HCT116 (cell line): Measurements from ENCODE around the gene STEAP1. TPM values are rescaled to one million over a fixed set of nuclear protein-coding genes. Genes with fewer than 3 reads are reported as not detected.

ENCODE experiments used
- ATAC-seq: fragments of 200-7000 bp; cut with Tn5 transposase; 2 replicates; pipeline ENCODE4 v1.9.1; 2020; ENCODE audit warnings: mild to moderate bottlenecking, moderate library complexity
- BruUV-seq: library from RNA; stranded (reverse); fragments of 400-500 nt; replicated peaks from 2 replicates; lab custom pipeline; 2021; lab: Mats Ljungman, UMichigan
- CTCF ChIA-PET: fragments of 300-600 bp; sonication (Branson Sonifier 250); formaldehyde crosslinking; loops from one replicate; lab custom pipeline; 2021; ENCODE audit warnings: antibody characterized with exemption; lab: Charles Lee
- POLR2A ChIA-PET: fragments of 300-600, 350-600 bp; sonication (Branson Sonifier 250); formaldehyde crosslinking; loops from one replicate; lab custom pipeline; 2021; ENCODE audit warnings: antibody characterized with exemption; lab: Charles Lee
- RAD21 ChIA-PET, 2 experiments: fragments of 300-600 bp; sonication (Branson Sonifier 250); formaldehyde crosslinking; loops; one replicate each; lab custom pipeline; 2023; ENCODE audit warnings: low total read pairs in 2 of 2; ENCODE audit not compliant: uncharacterized antibody in 2 of 2, unreplicated experiment in 2 of 2, low non-redundant PET in 1 of 2; lab: Charles Lee
- DNase-seq: peaks from one replicate; pipeline ENCODE4 v3.0.0-alpha.2; 2010; ENCODE audit warnings: low read depth, low spot score
- H2AFZ ChIP-seq: fragments of 200-600 bp; shearing (Covaris generic), sonication (generic); 2 replicates; pipeline ENCODE4 v1.6.1; 2017; ENCODE audit warnings: low read depth, mixed run types, mixed read lengths, antibody characterized with exemption, low read length; ENCODE audit not compliant: poor library complexity, severe bottlenecking
- H3K27ac ChIP-seq: 2 replicates; pipeline ENCODE4 v1.5.1; 2012; ENCODE audit warnings: low read depth, low read length
- H3K27me3 ChIP-seq: fragments of 200-600 bp; sonication (generic); 2 replicates; pipeline ENCODE4 v1.6.1; 2016; ENCODE audit warnings: mixed run types, low read length, mixed read lengths; ENCODE audit not compliant: insufficient read depth
- H3K36me3 ChIP-seq, 2 experiments: fragments of 200-500 bp in 1 of 2; fragments of 200-600 bp in 1 of 2; sonication (Bioruptor generic) in 1 of 2; sonication (generic) in 1 of 2; 2 replicates each; pipeline versions ENCODE4 v1.5.1 to v1.6.1; 2014 to 2016; ENCODE audit warnings: low read length in 2 of 2, inconsistent platforms in 1 of 2, mixed read lengths in 1 of 2, mixed run types in 1 of 2; ENCODE audit not compliant: insufficient read depth in 2 of 2, control insufficient read depth in 1 of 2
- H3K4me1 ChIP-seq, 2 experiments: fragments of 200-600 bp in 1 of 2; sonication (generic) in 1 of 2; 2 replicates each; pipeline versions ENCODE4 v1.5.1 to v1.6.1; 2012 to 2017; ENCODE audit warnings: low read length in 2 of 2, inconsistent platforms in 1 of 2, mild to moderate bottlenecking in 1 of 2, mixed read lengths in 1 of 2, mixed run types in 1 of 2, moderate library complexity in 1 of 2; ENCODE audit not compliant: insufficient read depth in 2 of 2, control insufficient read depth in 1 of 2
- H3K4me2 ChIP-seq: fragments of 200-600 bp; sonication (generic); 2 replicates; pipeline ENCODE4 v1.6.1; 2017; ENCODE audit warnings: mixed run types, low read length, mixed read lengths
- H3K4me3 ChIP-seq, 2 experiments: fragments of 200-600 bp in 1 of 2; sonication (generic) in 1 of 2; replicated peaks in 1 of 2; 2 replicates each; pipeline ENCODE4 v1.5.1; 2011 to 2016; ENCODE audit warnings: low read length in 2 of 2, control low read depth in 1 of 2, low read depth in 1 of 2, mild to moderate bottlenecking in 1 of 2, mixed read lengths in 1 of 2, mixed run types in 1 of 2
- H3K79me2 ChIP-seq: fragments of 200-600 bp; sonication (generic); 2 replicates; pipeline ENCODE4 v1.6.1; 2017; ENCODE audit warnings: mild to moderate bottlenecking, mixed run types, low read length, moderate library complexity, mixed read lengths; ENCODE audit not compliant: insufficient read depth
- H3K9ac ChIP-seq: fragments of 200-600 bp; sonication (generic); 2 replicates; pipeline ENCODE4 v1.6.1; 2016; ENCODE audit warnings: low read length, mixed read lengths
- H3K9me2 ChIP-seq: fragments of 200-600 bp; sonication (generic), shearing (Covaris generic); 2 replicates; pipeline ENCODE4 v1.6.1; 2017; ENCODE audit warnings: mixed run types, mild to moderate bottlenecking, moderate library complexity; ENCODE audit not compliant: insufficient read depth
- H3K9me3 ChIP-seq, 2 experiments: fragments of 200-500 bp in 1 of 2; fragments of 200-600 bp in 1 of 2; sonication (Bioruptor generic) in 1 of 2; sonication (generic) in 1 of 2; 2 replicates each; pipeline ENCODE4 v1.6.1; 2014 to 2017; ENCODE audit warnings: low read length in 2 of 2, mixed read lengths in 2 of 2, inconsistent platforms in 1 of 2, low read depth in 1 of 2, mild to moderate bottlenecking in 1 of 2, mixed run types in 1 of 2, moderate library complexity in 1 of 2; ENCODE audit not compliant: control insufficient read depth in 1 of 2, insufficient read depth in 1 of 2
- H4K20me1 ChIP-seq: fragments of 200-600 bp; sonication (generic), shearing (Covaris generic); 2 replicates; pipeline ENCODE4 v1.6.1; 2017; ENCODE audit warnings: mixed run types, mild to moderate bottlenecking, moderate library complexity; ENCODE audit not compliant: insufficient read depth
- CEBPB ChIP-seq: IDR thresholded peaks from 2 replicates; pipeline ENCODE4 v1.6.1; 2012; ENCODE audit warnings: low read depth
- EGR1 ChIP-seq: IDR thresholded peaks from 2 replicates; pipeline ENCODE4 v1.6.1; 2012; ENCODE audit warnings: low read depth
- EZH2 ChIP-seq: fragments of 200-600 bp; sonication (generic); IDR thresholded peaks from 2 replicates; pipeline ENCODE4 v1.6.1; 2017; ENCODE audit warnings: antibody characterized with exemption, mixed run types
- RAD21 ChIP-seq: IDR thresholded peaks from 2 replicates; pipeline ENCODE4 v1.6.1; 2012; ENCODE audit warnings: low read depth, mild to moderate bottlenecking
- SIN3A ChIP-seq: IDR thresholded peaks from 2 replicates; pipeline ENCODE4 v1.6.1; 2012; ENCODE audit warnings: low read depth
- SRF ChIP-seq: IDR thresholded peaks from 2 replicates; pipeline ENCODE4 v1.6.1; 2012; ENCODE audit warnings: low read depth
- TCF7L2 ChIP-seq: IDR thresholded peaks from 2 replicates; pipeline ENCODE4 v1.7.0; 2011; ENCODE audit warnings: borderline replicate concordance, inconsistent platforms; ENCODE audit not compliant: insufficient read depth, insufficient read length; ENCODE audit errors: extremely low read depth
- YY1 ChIP-seq: IDR thresholded peaks from 2 replicates; pipeline ENCODE4 v1.6.1; 2011; ENCODE audit warnings: low read length, low read depth, moderate library complexity, mild to moderate bottlenecking; ENCODE audit not compliant: insufficient replicate concordance; ENCODE audit errors: extremely low read depth
- ZNF274 ChIP-seq: fragments of 200-500 bp; sonication (Bioruptor generic); IDR thresholded peaks from 2 replicates; pipeline ENCODE4 v1.6.1; 2014; ENCODE audit warnings: mild to moderate bottlenecking, low read depth, low read length, inconsistent platforms
- intact Hi-C: fragments of 100-400 bp; cut with micrococcal nuclease; formaldehyde crosslinking; loops from 2 replicates; pipeline ENCODE4 v1.10.0; 2022
- total RNA-seq: library from RNA; stranded (reverse); gene quantifications from one replicate; pipeline ENCODE4 v1.2.1, GENCODE V29; 2021; ENCODE audit not compliant: unreplicated experiment
- TF ChIP-seq, protein P1 (sequence below), 3 experiments: fragments of 200-600 bp in 1 of 3; sonication (generic) in 1 of 3; IDR thresholded peaks in 2 of 3; conservative IDR thresholded peaks in 1 of 3; 2 replicates each; pipeline ENCODE4 v1.5.1; 2012 to 2017; ENCODE audit warnings: low read depth in 2 of 3, low read length in 2 of 3, antibody characterized with exemption in 1 of 3, borderline replicate concordance in 1 of 3, control low read depth in 1 of 3, mild to moderate bottlenecking in 1 of 3, mixed read lengths in 1 of 3, mixed run types in 1 of 3, moderate library complexity in 1 of 3; ENCODE audit not compliant: insufficient read depth in 1 of 3
- TF ChIP-seq, protein P2 (sequence below): IDR thresholded peaks from 2 replicates; pipeline ENCODE4 v1.6.1; 2012
- TF ChIP-seq, protein P3 (sequence below): IDR thresholded peaks from 2 replicates; pipeline ENCODE4 v1.6.1; 2011; ENCODE audit warnings: mild to moderate bottlenecking, low read length, moderate library complexity; ENCODE audit not compliant: insufficient replicate concordance; ENCODE audit errors: extremely low read depth

The STEAP1 gene
- total RNA-seq, 1 experiment from 2014 or later: 18.8 TPM

DNA sequence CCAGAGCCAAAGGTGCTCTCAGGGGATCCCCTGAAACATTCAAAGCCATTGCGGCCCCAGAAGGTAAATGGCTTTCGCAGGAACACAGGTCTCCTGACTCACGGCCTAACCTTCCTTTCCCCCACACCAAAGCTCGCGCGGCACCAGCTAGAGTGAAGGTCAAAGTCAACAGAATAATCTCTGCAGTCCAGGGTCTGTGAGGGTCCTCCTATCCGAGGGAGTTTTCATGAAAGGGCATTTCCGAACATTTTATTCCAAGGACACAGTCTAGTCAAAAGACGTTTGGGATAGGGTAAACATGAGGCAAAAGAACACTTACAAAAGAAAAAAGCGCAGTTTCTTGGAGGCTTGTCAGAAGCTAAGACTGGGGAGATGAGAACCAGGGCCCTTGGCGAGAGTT, 56.7 kb downstream of the STEAP1 start:
- intact Hi-C loops: loop anchor here (2.0 to 5.0 kb wide), 2 partner anchors 32 to 54 kb away; no protein-coding TSS in a partner anchor
- DNase-seq (no peak), ATAC-seq (0 out of 2 replicates have a peak, but pooled peaks have one; percentile 0)
- H3K27ac ChIP-seq: peak overlapping the region; percentile 88; the same call in 1 of the 2 replicates
- peak overlapping the region; percentile 59 for H2AFZ ChIP-seq
- H3K4me2 ChIP-seq: peak overlapping the region; percentile 97
- ChIA-PET RAD21 (interaction anchor here in 1 of 2 experiments (0.7 kb wide), 1 partner anchor 57 kb away, joined by 3 read pairs; the partner anchor contains the start of gene STEAP1), CTCF (interaction anchor here (0.5 to 1.6 kb wide), 14 partner anchors 11 to 216 kb away, joined by 3 to 11 read pairs (median 5); partner anchors contain the start of gene STEAP1), POLR2A (interaction anchor here (1.0 to 1.8 kb wide), 5 partner anchors 15 to 57 kb away, joined by 3 to 12 read pairs (median 5); partner anchors contain the start of gene STEAP1)
- H3K4me1 ChIP-seq: peaks cover 9 to 22% of the 10 kb centered on the region in 2 experiments
- H4K20me1 ChIP-seq: no peaks in the 10 kb centered on the region
- H3K4me3 ChIP-seq: peak overlapping the region; percentile 69 to 85
- peak overlapping the region; percentile 80 for H3K9ac ChIP-seq
- H3K36me3 ChIP-seq: no peaks in the 10 kb centered on the region
- TSS peak; percentile 84 for BruUV-seq
- H3K9me2 ChIP-seq: no peaks in the 10 kb centered on the region
- no peak for TF ChIP-seq SIN3A
- TF ChIP-seq CEBPB: no peak
- TF ChIP-seq TCF7L2: no peak
- no peak for TF ChIP-seq YY1
- TF ChIP-seq EGR1: no peak
- TF ChIP-seq, all 23 proteins: peak for 0
- Histone ChIP-seq H3K27me3 (no peaks in the 10 kb centered on the region), H3K79me2 (peaks cover 4% of the 10 kb centered on the region; the same call in 1 of the 2 replicates), H3K9me3 (no peaks in the 10 kb centered on the region)

DNA sequence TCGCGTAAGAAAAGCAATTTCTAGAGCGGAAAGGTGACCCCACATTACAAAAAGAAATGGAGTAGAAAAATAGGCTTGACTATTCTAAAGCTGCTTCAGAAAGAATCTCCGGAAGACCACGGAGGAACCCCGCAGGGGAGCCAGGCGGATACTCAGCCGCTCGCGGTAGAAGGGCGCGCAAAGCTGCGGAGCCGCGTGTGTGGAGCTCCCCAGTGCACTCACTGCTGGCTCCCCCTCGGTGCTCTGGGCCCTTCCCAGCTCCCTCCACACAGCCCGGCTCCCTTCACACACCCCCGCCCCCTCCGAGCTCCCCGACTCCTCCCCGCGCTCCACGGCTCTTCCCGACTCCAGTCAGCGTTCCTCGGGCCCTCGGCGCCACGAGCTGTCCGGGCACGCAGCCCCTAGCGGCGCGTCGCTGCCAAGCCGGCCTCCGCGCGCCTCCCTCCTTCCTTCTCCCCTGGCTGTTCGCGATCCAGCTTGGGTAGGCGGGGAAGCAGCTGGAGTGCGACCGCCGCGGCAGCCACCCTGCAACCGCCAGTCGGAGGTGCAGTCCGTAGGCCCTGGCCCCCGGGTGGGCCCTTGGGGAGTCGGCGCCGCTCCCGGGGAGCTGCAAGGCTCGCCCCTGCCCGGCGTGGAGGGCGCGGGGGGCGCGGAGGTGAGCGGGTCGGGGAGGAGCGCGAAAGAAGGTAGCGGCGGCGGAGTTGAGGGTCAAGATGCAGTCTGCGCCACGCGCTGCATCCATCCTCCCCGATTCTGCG, 57.3 kb downstream of the STEAP1 start, which contains the start of gene STEAP2:
Gene STEAP2 (plus strand): TSS at position 350 of the 758 bp plus-strand sequence. CDS start 13,343 bp downstream, outside the sequence.
- Histone ChIP-seq H3K4me1 (peaks cover 9 to 22% of the 10 kb centered on the region in 2 experiments), H3K79me2 (peaks cover 4% of the 10 kb centered on the region; the same call in 1 of the 2 replicates), H3K4me3 (peak within 1 kb of the TSS; percentile 69 to 85), H3K27ac (peak within 1 kb of the TSS; percentile 88), H4K20me1 (no peaks in the 10 kb centered on the region), H3K9me3 (no peaks in the 10 kb centered on the region), H3K4me2 (peak within 1 kb of the TSS; percentile 97), H3K36me3 (no peaks in the 10 kb centered on the region), H3K9me2 (no peaks in the 10 kb centered on the region), H3K9ac (peak within 1 kb of the TSS; percentile 80), H3K27me3 (no peaks in the 10 kb centered on the region), H2AFZ (peak within 1 kb of the TSS; percentile 59)
- DNase-seq: peak; percentile 82
- ATAC-seq: peak; percentile 95
- ChIA-PET CTCF (interaction anchor here (0.5 to 1.6 kb wide), 15 partner anchors 12 to 216 kb away, joined by 3 to 11 read pairs (median 5); partner anchors contain the start of gene STEAP1), RAD21 (interaction anchor here in 1 of 2 experiments (0.7 kb wide), 1 partner anchor 57 kb away, joined by 3 read pairs; the partner anchor contains the start of gene STEAP1), POLR2A (interaction anchor here (0.5 to 1.8 kb wide), 7 partner anchors 16 to 58 kb away, joined by 3 to 12 read pairs (median 4); partner anchors contain the start of gene STEAP1)
- no TSS peak for BruUV-seq
- intact Hi-C loops: loop anchor here (2.0 to 5.0 kb wide), 2 partner anchors 33 to 54 kb away; no protein-coding TSS in a partner anchor
- TF ChIP-seq, protein P1, sequence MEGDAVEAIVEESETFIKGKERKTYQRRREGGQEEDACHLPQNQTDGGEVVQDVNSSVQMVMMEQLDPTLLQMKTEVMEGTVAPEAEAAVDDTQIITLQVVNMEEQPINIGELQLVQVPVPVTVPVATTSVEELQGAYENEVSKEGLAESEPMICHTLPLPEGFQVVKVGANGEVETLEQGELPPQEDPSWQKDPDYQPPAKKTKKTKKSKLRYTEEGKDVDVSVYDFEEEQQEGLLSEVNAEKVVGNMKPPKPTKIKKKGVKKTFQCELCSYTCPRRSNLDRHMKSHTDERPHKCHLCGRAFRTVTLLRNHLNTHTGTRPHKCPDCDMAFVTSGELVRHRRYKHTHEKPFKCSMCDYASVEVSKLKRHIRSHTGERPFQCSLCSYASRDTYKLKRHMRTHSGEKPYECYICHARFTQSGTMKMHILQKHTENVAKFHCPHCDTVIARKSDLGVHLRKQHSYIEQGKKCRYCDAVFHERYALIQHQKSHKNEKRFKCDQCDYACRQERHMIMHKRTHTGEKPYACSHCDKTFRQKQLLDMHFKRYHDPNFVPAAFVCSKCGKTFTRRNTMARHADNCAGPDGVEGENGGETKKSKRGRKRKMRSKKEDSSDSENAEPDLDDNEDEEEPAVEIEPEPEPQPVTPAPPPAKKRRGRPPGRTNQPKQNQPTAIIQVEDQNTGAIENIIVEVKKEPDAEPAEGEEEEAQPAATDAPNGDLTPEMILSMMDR (IDR thresholded peaks at IDR 0.05 in 2 of 3, conservative IDR thresholded peaks at IDR 0.05 in 1 of 3; ENCODE audit: borderline replicate concordance in 1 of 3, insufficient read depth in 1 of 3, low read depth in 2 of 3, low read length in 2 of 3): peak in 2 of 3 experiments; percentile 63 to 69; a peak in 4 of 6 replicates
- TF ChIP-seq ZNF274 (no peak), RAD21 (peak; percentile 34; the same call in 1 of the 2 replicates), SRF (no peak), YY1 (peak; percentile 77), EZH2 (no peak)
- TF ChIP-seq, protein P2, sequence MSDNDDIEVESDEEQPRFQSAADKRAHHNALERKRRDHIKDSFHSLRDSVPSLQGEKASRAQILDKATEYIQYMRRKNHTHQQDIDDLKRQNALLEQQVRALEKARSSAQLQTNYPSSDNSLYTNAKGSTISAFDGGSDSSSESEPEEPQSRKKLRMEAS: peak; percentile 96
- TF ChIP-seq, protein P3, sequence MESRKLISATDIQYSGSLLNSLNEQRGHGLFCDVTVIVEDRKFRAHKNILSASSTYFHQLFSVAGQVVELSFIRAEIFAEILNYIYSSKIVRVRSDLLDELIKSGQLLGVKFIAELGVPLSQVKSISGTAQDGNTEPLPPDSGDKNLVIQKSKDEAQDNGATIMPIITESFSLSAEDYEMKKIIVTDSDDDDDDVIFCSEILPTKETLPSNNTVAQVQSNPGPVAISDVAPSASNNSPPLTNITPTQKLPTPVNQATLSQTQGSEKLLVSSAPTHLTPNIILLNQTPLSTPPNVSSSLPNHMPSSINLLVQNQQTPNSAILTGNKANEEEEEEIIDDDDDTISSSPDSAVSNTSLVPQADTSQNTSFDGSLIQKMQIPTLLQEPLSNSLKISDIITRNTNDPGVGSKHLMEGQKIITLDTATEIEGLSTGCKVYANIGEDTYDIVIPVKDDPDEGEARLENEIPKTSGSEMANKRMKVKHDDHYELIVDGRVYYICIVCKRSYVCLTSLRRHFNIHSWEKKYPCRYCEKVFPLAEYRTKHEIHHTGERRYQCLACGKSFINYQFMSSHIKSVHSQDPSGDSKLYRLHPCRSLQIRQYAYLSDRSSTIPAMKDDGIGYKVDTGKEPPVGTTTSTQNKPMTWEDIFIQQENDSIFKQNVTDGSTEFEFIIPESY: peak; percentile 56
